Ascending aorta (tissue), 2 donors: ENCODE data around the gene ZFHX2. TPM values are rescaled to one million over a fixed set of nuclear protein-coding genes. Genes with fewer than 3 reads are reported as not detected.

ENCODE experiments used
- DNase-seq, 2 donors: peaks; one replicate each; pipeline ENCODE4 v3.0.0-alpha.2; 2019; ENCODE audit warnings: low spot score in 2 of 2
- H3K27ac ChIP-seq, 2 donors: fragments of 200-600 bp; sonication (generic); one replicate each; pipeline ENCODE4 v1.5.1; 2016 to 2017; ENCODE audit warnings: mild to moderate bottlenecking in 1 of 2
- H3K27me3 ChIP-seq: fragments of 200-600 bp; sonication (generic); one replicate; pipeline ENCODE4 v1.5.1; 2017
- H3K36me3 ChIP-seq, 2 donors: fragments of 200-600 bp; sonication (generic); one replicate each; pipeline ENCODE4 v1.5.1; 2016
- H3K4me1 ChIP-seq, 2 donors: fragments of 200-600 bp; sonication (generic); one replicate each; pipeline ENCODE4 v1.5.1; 2016 to 2017; ENCODE audit warnings: mild to moderate bottlenecking in 1 of 2
- H3K4me3 ChIP-seq, 2 donors: fragments of 200-600 bp; sonication (generic); one replicate each; pipeline ENCODE4 v1.5.1; 2016 to 2017; ENCODE audit warnings: mild to moderate bottlenecking in 1 of 2
- H3K9me3 ChIP-seq, 2 donors: fragments of 200-600 bp; sonication (generic); one replicate each; pipeline ENCODE4 v1.5.1; 2016
- CTCF ChIP-seq, 3 experiments: fragments of 200-600 bp in 2 of 3; fragments of 450-650 bp in 1 of 3; sonication (generic) in 2 of 3; IDR thresholded peaks; one replicate each; pipeline ENCODE4 v1.5.1; 2016 to 2019; ENCODE audit warnings: antibody characterized with exemption in 3 of 3, mild to moderate bottlenecking in 1 of 3, moderate library complexity in 1 of 3
- intact Hi-C: fragments of 100-400 bp; cut with DNase I; formaldehyde crosslinking; loops from one replicate; pipeline ENCODE4 v1.15.1; 2023
- total RNA-seq: library from RNA; depleted of rRNA; stranded (reverse); fragments of >200 nt; gene quantifications from one replicate; pipeline ENCODE4 v1.1.0, GENCODE V29; 2016

Gene ZFHX2
- total RNA-seq, 1 donor from 2014 or later: 1.3 TPM

- no peak overlapping the region for H3K27ac ChIP-seq
- H3K4me3 ChIP-seq: no peak overlapping the region
- DNase-seq: no peak
- peak; percentile 57 to 82 (median 80) for TF ChIP-seq CTCF (IDR thresholded peaks at IDR 0.05)
- H3K36me3 ChIP-seq: peaks cover 0 to 10% of the 10 kb centered on the region in 2 donors
- H3K27me3 ChIP-seq: no peaks in the 10 kb centered on the region
- no peaks in the 10 kb centered on the region for H3K9me3 ChIP-seq
- intact Hi-C loops: loop anchor here (5.0 to 10.0 kb wide), 3 partner anchors 194 to 533 kb away; partner anchors contain the start of genes EFS, PABPN1 and PCK2
- H3K4me1 ChIP-seq: peaks cover 5 to 21% of the 10 kb centered on the region in 2 donors
These were observed 7.7 kb upstream of the ZFHX2 start for GRCh38 chr14:23559010-23559925.

- peaks cover 0 to 10% of the 10 kb centered on the region in 2 donors for H3K36me3 ChIP-seq
- no peaks in the 10 kb centered on the region for H3K9me3 ChIP-seq
- intact Hi-C loops: loop anchor here (5.0 to 10.0 kb wide), 3 partner anchors 194 to 534 kb away; partner anchors contain the start of genes EFS, PABPN1 and PCK2
- peaks cover 5 to 21% of the 10 kb centered on the region in 2 donors for H3K4me1 ChIP-seq
- no peak overlapping the region for H3K27ac ChIP-seq
- no peak for TF ChIP-seq CTCF (IDR thresholded peaks at IDR 0.05)
- H3K27me3 ChIP-seq: no peaks in the 10 kb centered on the region
- H3K4me3 ChIP-seq: no peak overlapping the region
- DNase-seq: no peak
These were observed 6.9 kb upstream of the ZFHX2 start for GRCh38 chr14:23558346-23559009.

- Histone ChIP-seq H3K9me3 (no peaks in the 10 kb centered on the region), H3K4me1 (peaks cover 5 to 21% of the 10 kb centered on the region in 2 donors), H3K4me3 (no peak overlapping the region), H3K27me3 (no peaks in the 10 kb centered on the region), H3K36me3 (peaks cover 0 to 10% of the 10 kb centered on the region in 2 donors), H3K27ac (no peak overlapping the region)
- DNase-seq: no peak
- TF ChIP-seq CTCF (IDR thresholded peaks at IDR 0.05): no peak
- intact Hi-C loops: loop anchor here (2.0 to 10.0 kb wide), 4 partner anchors 89 to 534 kb away; partner anchors contain the start of genes EFS, NGDN, PABPN1 and PCK2
These were observed 6.4 kb upstream of the ZFHX2 start for GRCh38 chr14:23557946-23558345.

GRCh38 chr14:23557521-23557920 lies 6.0 kb upstream of the ZFHX2 start:
- H3K9me3 ChIP-seq: no peaks in the 10 kb centered on the region
- H3K4me1 ChIP-seq: peaks cover 5 to 21% of the 10 kb centered on the region in 2 donors
- peak overlapping the region in 1 of 2 donors; percentile 85 for H3K4me3 ChIP-seq
- peaks cover 0 to 10% of the 10 kb centered on the region in 2 donors for H3K36me3 ChIP-seq
- TF ChIP-seq CTCF (IDR thresholded peaks at IDR 0.05): no peak
- DNase-seq: no peak
- no peaks in the 10 kb centered on the region for H3K27me3 ChIP-seq
- intact Hi-C loops: loop anchor here (2.0 to 10.0 kb wide), 4 partner anchors 89 to 535 kb away; partner anchors contain the start of genes EFS, NGDN, PABPN1 and PCK2
- H3K27ac ChIP-seq: no peak overlapping the region

- peaks cover 5 to 22% of the 10 kb centered on the region in 2 donors for H3K4me1 ChIP-seq
- TF ChIP-seq CTCF (IDR thresholded peaks at IDR 0.05): no peak
- H3K36me3 ChIP-seq: peaks cover 0 to 10% of the 10 kb centered on the region in 2 donors
- H3K9me3 ChIP-seq: no peaks in the 10 kb centered on the region
- DNase-seq: no peak
- intact Hi-C loops: loop anchor here (2.0 to 10.0 kb wide), 4 partner anchors 88 to 535 kb away; partner anchors contain the start of genes EFS, NGDN, PABPN1 and PCK2
- H3K27me3 ChIP-seq: no peaks in the 10 kb centered on the region
- peak overlapping the region; percentile 85 to 89 for H3K4me3 ChIP-seq
- peak overlapping the region; percentile 92 to 97 for H3K27ac ChIP-seq
These were observed 5.3 kb upstream of the ZFHX2 start for GRCh38 chr14:23556700-23557440.
